IPS-18a (cell line): ENCODE measurements around the gene NBPF20.
A peak's percentile ranks its signal among the peaks of the same experiment; 100 is the strongest.
"Not testable (repeated sequence)": the region's sequence is repeated elsewhere in the genome, so short reads cannot be mapped to it uniquely, and the experiment has no call there.

Experiments
- H3K27ac ChIP-seq: one replicate; pipeline ENCODE4 v1.5.1; 2013; ENCODE audit warnings: low read length
- H3K27me3 ChIP-seq: one replicate; pipeline ENCODE4 v1.6.1; 2013; ENCODE audit warnings: mild to moderate bottlenecking, low read length; ENCODE audit not compliant: control insufficient read depth, insufficient read depth
- H3K36me3 ChIP-seq: one replicate; pipeline ENCODE4 v1.6.1; 2013; ENCODE audit warnings: low read depth, low read length; ENCODE audit not compliant: control insufficient read depth
- H3K4me1 ChIP-seq: one replicate; pipeline ENCODE4 v1.6.1; 2013; ENCODE audit warnings: low read depth, low read length; ENCODE audit not compliant: control insufficient read depth
- H3K4me3 ChIP-seq: one replicate; pipeline ENCODE4 v1.5.1; 2013; ENCODE audit warnings: low read length
- H3K9ac ChIP-seq: one replicate; pipeline ENCODE4 v1.6.1; 2013; ENCODE audit warnings: mild to moderate bottlenecking, low read length, moderate library complexity
- H3K9me3 ChIP-seq: one replicate; pipeline ENCODE4 v1.6.1; 2013; ENCODE audit warnings: low read depth, low read length; ENCODE audit not compliant: control insufficient read depth

The NBPF20 gene

DNA sequence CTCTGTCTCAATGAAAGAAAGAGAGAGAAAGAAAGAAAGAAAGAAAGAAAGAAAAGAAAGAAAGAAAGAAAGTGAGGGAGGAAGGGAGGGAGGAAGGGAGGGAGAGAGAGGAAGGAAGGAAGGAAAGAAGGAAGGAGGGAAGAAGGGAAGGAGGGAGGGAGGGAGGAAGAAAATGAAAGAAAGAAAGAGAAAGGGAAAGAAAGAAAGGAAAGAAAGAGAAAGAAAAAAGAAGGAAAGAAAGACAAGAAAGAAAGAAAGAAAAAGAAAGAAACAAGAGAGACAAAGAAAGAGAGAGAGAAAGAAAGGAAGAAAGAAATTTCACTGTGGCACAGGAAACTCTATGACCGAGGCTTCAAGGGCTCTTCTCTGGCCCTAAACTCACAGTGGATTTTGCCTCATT is 33.7 kb upstream of the NBPF20 start:
- not testable (repeated sequence) for H3K4me3 ChIP-seq, H3K4me1 ChIP-seq
- H3K27me3 ChIP-seq, result peaks cover 26% of the 10 kb centered on the region

DNA sequence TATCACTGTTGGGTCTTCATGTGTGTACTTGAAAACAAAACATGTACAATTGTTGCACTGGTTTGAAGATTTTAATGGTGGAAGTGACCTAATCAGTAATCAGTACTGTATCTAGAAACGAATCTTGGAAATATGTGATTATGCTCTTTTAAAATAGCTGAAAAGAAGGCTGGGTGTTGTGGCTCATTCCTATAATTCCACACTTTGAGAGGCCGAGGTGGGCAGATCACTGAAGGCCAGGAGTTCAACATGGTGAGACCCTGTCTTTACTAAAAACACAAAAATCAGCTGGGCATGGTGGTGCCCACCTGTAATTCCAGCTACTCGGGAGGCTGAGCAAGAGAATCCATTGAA is 29.4 kb upstream of the NBPF20 start:
- H3K27me3 ChIP-seq, result peaks cover 32% of the 10 kb centered on the region
- not testable (repeated sequence) for H3K27ac ChIP-seq, H3K36me3 ChIP-seq, H3K9me3 ChIP-seq, H3K4me3 ChIP-seq, H3K4me1 ChIP-seq, H3K9ac ChIP-seq

More for the DNA sequence above, 33.7 kb upstream of the NBPF20 start:
- H3K9me3 ChIP-seq, H3K9ac ChIP-seq, H3K27ac ChIP-seq, H3K36me3 ChIP-seq: not testable (repeated sequence)

DNA sequence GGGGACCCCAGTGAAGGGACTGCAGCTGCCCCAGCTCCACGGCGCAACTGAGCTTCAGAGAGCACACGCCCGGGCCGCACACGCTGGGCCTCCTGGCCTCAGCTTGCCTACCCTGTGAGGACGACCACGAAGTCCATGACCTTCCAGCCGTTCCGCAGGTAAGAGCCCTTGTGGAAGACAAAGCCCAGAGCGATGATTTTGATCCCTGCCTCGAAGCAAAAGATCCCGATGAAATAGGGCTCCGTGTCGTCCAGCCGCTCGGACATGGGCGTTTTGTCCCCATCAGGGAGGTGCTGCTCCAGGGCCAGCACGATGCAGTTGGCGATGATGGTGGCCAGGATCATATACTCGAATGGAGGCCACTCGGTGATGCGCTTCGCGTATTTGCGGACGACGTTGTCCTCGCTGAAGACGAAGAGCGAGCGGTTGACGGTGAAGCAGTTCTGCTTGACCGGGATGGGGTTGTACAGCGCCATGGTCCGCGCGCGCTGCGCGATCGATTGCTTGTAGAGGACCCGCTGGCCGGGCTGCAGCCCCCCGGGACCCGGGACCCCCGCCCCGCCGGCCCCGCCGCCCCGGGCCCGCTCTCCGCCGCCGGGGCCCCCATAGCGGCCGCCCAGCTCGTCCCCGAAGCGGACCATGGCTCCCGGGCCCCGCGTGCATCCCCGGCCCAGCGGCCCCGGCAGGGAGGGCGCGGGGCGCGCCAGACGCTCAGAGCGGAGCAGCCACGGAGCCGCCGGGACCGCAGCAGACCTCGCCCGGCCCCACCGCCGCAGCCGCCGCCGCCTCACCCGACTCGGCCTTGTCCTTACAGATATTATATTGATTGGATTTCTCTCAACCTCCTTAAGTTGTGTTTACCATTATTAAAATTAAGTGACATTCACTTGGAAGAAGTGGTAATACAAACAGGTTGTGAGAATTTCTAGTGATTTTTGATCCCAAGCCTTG is 28.7 kb upstream of the NBPF20 start:
- not testable (repeated sequence) for H3K27ac ChIP-seq, H3K36me3 ChIP-seq, H3K9ac ChIP-seq, H3K4me1 ChIP-seq, H3K9me3 ChIP-seq
- H3K27me3 ChIP-seq, result peaks cover 32% of the 10 kb centered on the region
- H3K4me3 ChIP-seq, result peak overlapping the region; percentile 40

DNA sequence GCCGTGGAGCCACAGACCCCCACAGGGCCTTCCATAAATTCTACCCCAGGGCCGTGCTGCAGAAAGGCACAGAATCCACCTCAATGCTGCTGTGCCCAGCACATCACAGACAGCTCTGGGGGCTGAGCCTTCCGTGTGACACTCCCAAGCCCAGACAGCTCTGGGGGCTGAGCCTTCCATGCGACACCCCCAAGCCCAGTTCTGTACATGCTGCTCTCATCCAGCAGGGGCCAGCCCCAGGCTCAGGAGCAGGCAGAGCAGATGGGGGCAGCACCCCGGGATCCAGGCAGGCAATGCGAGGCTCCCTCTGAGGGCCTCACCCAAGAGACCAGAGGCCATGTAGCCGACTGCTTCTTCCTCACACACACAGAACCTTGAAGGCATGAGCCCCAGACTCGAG is 27.1 kb upstream of the NBPF20 start:
- H3K27me3 ChIP-seq, result peaks cover 32% of the 10 kb centered on the region
- H3K27ac ChIP-seq, H3K36me3 ChIP-seq, H3K4me3 ChIP-seq, H3K9ac ChIP-seq, H3K9me3 ChIP-seq, H3K4me1 ChIP-seq: not testable (repeated sequence)

DNA sequence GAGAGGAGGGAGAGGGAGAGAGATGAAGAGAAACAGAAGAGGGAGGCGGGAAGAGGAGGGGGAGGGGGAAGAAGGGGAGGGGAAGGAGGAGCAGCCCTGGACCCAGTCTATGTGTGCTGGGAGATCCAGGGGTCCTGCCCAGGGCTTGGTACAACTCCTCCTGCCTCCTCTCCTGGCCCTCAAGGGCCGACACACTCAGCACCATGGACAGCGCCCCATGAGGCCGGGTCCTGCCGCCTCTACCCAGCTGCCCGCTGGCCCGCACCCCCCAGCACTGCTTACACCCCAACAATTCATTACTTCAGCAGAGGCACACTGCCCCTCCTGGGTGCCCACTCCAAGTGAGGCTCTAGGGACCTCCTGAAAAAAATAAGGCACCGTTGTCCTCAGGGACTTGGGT is 26.5 kb upstream of the NBPF20 start:
- not testable (repeated sequence) for H3K4me1 ChIP-seq, H3K36me3 ChIP-seq, H3K9ac ChIP-seq, H3K4me3 ChIP-seq, H3K27ac ChIP-seq, H3K9me3 ChIP-seq
- H3K27me3 ChIP-seq, result peaks cover 32% of the 10 kb centered on the region

DNA sequence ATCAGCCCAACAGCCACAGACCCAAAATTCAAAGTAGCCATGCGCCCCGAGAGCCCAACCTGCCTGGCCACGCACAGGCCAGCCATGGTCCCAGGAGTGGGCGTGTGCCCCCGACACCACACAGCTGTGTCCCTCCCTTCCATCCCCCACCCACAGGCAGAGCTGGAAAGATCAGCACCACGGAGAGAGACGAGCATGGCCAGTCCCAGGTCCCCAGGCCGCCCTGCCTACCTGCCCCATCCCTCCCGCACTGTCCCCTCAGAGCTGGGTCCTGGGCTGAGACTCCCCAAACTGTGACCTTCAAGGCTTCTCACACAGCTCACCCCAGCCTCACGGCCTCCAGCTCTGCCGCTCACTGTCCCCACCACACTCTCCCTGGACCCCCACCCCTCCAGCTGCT is 19.8 kb upstream of the NBPF20 start:
- not testable (repeated sequence) for H3K27me3 ChIP-seq, H3K4me1 ChIP-seq, H3K4me3 ChIP-seq, H3K36me3 ChIP-seq, H3K9ac ChIP-seq, H3K9me3 ChIP-seq, H3K27ac ChIP-seq

DNA sequence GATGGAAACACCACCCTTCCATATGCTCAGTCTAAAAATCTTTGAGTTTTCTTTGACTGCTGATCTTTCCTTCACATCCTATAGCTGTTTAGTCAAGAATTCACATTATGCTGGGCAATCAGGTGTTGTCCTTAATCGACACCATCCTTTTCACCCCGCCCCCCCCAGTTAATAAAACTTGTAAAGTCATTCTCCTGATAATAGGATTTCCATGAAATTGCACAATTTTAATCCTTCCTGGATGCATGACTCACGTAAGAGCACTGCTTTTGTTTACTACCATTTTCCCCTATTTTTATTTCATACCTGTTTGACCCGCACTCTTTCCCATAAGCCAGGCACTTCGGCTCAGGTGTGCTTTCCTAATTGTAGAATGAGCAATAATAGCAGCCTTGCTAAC is 16.9 kb upstream of the NBPF20 start:
- H3K27me3 ChIP-seq, H3K4me1 ChIP-seq, H3K27ac ChIP-seq, H3K9ac ChIP-seq, H3K4me3 ChIP-seq, H3K36me3 ChIP-seq, H3K9me3 ChIP-seq: not testable (repeated sequence)

DNA sequence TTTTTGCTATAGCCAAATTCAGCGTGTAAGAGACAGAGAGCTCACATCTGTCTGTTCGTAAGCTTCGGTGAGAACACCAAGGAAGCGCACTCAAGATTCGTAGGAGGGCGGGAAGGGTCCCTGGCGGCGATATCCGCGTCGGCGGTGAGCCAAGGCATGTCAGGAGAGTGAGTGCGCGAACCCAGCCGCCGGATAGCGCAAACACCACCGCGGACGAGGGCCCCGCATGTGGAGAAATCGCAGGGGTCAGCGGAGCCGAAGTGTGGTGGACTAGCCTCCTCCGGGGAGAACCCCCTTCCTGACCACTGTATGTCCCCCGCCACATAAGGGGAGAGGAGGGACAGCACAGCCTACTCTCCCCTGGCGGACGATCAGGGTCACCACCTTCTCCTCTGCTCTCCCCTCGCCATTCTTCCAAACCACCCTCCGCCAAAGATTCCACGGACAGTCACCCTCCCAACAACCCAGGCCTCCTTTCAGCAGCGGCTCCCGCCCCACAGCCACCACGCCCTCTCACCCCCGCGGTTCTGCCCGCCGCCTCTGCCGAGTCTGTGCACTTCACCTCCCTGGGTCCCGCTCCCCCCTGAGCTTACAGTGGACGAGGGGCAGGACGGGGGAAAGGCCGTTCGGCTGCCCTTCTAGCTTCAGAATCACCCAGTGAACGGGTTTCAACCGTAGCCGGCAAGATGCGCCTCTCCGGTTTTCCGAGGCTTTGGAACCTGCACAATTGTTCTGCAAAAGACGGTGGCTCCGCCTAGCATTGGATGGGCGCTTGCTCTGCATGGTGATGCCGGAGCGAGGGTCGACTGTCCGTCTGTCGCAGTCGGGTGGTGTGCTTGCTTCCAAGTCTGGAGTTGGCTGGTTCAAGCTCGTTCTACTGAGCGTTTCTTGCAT is 6.2 kb upstream of the NBPF20 start:
- H3K36me3 ChIP-seq, H3K9me3 ChIP-seq, H3K27ac ChIP-seq, H3K4me1 ChIP-seq, H3K9ac ChIP-seq: not testable (repeated sequence)
- peaks cover 73% of the 10 kb centered on the region for H3K27me3 ChIP-seq
- H3K4me3 ChIP-seq, result peak overlapping the region; percentile 51

DNA sequence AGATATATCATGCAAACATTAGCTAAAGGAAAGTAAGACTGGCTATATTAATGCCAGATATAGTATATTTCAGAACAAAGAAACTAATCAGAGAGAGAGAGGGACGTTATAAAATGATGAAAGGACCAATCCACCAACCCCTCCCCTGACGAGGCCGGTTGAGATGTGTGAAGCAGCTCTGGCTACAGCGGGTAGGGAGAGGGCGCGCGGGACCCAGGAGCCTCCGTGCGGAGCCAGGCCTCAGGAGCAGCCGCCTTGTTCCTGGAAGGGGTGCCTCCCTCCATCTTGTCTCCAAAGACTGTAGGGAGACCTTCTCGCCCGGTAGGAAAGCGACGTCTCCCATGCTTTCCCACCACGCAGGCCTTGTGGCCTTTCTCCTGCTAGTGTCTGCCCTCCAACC is 5.4 kb upstream of the NBPF20 start:
- H3K36me3 ChIP-seq, H3K27ac ChIP-seq, H3K9ac ChIP-seq, H3K4me1 ChIP-seq, H3K9me3 ChIP-seq: not testable (repeated sequence)
- H3K27me3 ChIP-seq, result peaks cover 77% of the 10 kb centered on the region
- peak overlapping the region; percentile 51 for H3K4me3 ChIP-seq

DNA sequence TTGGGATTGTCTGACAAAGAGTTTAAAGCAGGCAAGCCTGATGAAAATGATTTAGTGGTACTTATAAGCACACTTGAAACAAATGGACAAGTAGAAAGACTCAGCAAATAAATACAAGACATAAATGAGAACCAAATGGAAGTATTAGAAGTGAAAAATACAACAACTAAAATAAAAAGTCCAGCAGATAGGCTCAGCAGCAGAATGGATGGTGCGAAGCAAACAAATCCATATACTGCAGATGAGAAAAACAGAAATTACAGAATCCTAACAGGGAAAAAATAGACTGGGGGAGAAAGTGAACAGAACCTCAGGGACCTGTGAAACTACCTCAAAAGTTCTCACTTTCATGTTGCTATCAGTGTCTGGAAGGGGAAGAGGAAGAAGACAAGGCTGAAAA is 3.9 kb upstream of the NBPF20 start:
- not testable (repeated sequence) for H3K4me1 ChIP-seq, H3K9me3 ChIP-seq, H3K27ac ChIP-seq, H3K36me3 ChIP-seq, H3K9ac ChIP-seq, H3K4me3 ChIP-seq
- H3K27me3 ChIP-seq, result peaks cover 84% of the 10 kb centered on the region

DNA sequence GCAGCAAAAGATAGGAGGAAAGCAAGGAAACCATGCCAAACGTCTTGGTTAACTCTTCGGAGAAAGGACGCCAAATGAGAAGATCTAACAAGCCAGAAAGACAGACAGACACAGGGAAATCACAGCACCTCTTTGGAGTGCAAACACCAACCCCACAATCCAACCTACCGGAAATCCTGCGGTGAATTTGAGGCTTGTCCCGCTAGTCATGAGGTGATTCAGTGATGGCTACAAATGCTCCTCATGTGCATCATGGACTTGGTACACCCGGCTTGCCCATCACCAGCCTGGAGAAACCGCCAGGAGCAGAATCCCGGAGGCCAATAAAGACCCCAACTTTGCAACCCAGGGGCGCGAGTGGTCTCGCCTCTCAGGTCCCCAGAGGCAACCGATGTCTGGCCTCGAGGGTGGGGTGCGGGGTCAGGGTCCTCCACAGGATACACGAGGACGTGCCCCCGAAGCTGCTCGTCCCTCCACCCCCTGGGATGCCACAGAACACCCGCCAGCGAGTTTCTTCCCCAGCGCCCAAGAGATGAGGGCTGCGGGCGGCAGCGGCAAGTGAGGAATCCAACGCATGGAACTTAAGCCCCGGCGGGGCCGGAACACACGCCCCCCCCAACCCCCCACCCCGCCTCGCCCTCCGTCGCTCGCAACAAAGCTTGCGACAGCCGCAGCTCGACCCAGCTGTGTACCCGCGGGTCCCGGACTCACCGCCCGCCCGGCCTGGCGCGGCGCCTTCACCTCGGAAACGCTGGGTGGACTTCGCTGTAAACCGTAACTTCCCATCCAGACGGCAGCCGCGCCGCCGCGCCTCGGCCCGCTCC is 579 bp downstream of the NBPF20 start:
- H3K9ac ChIP-seq, H3K4me1 ChIP-seq, H3K27ac ChIP-seq, H3K36me3 ChIP-seq, H3K9me3 ChIP-seq: not testable (repeated sequence)
- Histone ChIP-seq H3K27me3 (peaks cover 51% of the 10 kb centered on the region), H3K4me3 (peak overlapping the region; percentile 62)
